NCI-H1436 (cell line): ENCODE data around the gene TLK2.

Experiments used
- DNase-seq: peaks from one replicate; lab custom pipeline; 2025; lab: John Stamatoyannopoulos, UW

Gene TLK2

DNA sequence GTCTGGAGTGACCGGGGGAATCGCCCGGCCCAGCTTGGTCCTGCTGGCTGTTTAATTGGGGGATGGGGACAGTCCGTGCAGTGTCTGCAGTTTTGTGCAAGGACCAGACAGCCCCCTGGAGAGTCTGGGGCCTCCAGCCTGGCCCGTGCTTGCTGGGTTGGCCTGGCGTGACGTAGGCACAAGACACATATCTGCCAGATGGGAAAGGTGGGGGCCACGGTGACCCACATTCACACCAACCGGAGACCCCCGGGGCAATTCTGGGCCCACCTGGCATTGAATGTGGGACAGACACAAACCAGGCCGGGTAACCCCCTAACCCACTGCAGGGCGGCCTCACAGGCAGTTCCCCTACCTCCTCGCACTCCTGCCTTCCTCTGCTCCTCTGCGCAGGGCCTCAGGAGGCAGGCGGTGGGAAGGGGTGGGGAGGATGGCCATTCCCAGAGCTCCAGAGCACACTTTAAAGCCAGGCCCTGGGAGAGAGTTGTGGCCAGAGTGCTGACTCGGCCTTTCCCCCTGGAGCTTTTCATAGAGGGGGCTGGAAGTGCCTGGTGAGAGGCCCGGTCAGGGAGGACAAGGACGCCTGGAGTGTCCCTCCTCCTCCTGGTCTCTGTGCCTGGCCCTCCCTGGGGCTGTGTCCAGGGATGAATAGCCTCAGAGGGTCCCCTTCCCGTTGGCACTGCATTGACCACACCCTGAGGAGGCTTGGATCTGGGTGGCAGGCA, 150.4 kb downstream of the TLK2 start:
- DNase-seq: no peak

DNA sequence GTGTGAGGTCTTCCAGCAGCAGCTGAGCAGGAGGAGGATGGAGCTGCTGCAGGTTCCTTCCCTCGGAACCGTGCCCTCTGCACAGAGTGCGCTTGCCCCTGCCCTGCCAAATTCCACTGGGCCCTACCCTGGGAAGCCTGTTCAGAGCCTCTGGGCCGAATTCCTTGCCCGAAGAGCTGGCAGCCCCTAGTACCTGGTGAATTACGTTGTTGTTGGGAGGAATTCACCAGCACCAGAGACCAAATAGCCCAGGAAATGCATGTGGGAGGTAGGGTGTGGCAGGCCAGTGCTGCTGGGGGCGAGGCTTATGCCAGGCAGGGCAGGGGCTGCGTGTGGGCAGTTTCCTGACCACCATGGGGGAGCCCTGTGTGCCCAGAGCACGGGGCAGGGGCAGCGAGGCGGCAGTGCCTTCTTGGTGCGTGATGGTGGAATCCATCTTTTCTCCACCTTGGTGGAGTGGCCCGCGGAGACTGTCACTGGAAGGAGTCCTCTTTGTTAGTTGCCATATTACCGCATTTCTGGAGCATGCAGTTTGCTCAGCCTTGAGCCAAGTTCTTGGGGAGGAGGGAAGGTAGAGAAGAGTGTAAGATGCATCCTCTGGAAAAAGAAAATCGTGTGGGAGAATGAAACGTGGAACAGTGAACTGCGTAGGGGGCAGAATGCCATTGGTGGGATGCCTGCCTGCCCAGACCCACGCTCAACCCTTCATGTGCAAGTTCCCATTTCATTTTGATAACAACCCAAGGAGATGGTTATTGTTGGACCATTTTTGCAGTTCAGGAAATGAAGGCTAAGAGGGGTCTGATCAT, 151.1 kb downstream of the TLK2 start:
- no peak for DNase-seq

DNA sequence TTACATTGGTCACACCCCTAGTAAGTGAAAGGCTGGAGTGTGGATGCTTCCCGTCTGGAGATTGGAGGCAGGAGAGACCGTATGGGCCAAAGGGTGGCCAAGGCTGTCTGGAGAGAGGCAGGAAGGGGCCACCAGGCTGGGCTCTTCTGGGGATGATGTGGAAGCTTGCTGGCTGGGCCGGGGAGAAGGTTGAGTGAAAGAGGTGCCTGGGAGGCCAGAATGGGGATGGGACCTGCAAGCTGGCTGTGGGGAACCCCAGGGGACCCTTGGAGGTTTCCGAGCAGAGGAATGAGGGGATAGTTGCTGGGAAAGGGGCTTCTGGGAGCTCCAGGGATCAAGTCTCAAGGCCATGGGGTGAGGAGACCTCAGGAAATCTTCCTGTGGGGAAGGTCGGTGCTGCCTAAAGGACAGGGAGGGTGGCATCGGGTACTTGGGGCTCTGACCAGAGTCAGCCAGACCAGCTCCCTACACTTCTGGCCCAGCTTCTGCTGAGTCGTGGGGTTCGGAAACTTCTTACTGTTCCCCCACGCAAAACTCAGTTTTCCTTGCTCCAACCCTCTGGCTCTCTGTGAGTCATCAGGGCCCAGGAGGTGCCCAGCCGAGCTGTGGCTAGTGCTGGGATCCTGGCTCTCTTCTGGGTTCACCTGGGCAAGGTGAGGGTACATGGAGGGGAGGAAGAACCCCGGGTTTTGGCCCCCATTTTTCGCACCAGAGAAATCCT, 151.9 kb downstream of the TLK2 start:
- no peak for DNase-seq

DNA sequence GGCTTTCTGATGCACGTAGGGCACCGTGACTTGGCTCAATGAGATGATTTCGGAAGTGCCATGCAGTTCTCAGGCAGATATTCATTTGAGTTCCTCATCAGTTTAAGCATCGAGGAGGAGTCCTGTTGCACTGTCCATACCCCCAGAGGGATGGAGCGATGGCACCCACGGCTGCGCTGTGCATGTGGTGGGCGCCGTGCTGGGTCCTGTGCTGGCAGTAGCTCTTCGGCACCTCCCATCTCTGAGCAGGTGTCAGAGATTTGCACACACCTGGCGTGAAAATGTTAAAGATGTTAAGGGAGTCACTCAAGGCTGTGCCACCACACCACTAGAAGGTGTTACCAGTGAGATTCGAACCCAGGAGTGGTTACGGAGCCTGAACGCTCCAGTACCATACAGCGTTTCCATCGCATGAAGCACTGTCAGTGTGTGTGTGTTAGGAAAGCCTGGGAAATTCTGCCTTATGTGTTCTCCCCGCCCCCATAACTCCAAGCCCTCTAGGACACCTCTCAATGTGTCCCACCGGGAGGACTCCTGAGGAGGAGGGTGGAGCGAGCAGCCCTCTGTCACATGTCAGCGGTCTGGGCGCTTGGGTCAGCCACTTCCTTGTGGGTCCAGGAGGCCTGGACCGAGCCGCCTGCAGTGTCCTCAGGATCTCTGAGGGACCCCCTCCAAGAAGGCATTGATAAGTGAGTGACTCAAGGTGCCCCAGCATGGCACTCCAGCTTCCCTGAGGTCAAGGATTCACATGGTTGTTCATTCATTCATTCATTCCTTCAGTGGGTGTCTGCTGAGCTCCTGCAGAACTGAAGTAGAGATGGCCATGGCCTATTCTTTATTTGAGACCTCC, 152.7 kb downstream of the TLK2 start:
- DNase-seq: no peak

DNA sequence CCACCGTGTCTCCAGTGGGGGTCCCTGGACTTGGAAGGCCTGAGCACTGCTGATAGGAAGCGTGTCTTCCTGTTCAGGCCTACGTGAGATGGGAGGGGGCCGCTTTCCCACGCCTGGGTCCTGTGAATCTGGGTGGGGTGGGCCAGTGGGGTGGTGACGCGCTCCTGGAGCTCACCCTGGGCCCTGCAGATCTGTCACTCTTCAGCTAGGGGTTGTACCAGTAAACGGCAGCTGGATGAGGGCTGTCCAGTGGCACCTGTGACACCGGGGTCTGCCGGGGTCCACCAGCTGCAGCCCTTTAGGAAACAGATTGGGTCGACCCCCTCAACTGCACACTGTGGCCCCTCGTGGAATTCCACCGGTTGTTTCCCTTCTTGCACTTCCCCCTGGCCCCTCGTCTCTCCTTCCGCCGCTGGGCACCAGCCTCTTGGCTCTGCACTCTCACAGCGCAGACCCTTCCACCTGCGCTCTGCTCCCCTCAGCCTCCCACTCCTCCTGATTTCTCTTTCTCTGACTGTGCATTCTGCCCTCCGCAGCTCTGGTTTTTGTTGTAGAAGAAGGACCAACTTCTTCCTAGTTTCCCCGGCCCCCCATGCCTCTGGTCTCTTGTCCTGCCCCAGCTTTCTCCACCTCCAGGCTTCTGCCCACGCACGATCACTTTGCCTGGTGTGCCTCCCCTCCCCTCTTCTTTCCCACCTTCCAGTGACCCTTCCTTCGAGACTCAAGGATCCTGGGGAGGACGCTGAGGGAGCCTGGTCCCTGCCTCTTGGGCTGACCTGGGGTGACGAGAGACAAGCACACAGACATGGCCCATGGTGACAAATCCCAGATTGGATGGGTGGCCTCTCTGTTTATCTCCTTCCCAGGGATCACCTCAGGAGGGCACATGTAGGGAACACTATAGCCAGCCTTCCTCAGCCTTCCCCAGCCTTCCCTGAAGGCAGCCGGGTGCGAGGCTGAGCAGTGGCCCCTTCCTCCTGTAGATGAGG, 153.6 kb downstream of the TLK2 start:
- DNase-seq: no peak

DNA sequence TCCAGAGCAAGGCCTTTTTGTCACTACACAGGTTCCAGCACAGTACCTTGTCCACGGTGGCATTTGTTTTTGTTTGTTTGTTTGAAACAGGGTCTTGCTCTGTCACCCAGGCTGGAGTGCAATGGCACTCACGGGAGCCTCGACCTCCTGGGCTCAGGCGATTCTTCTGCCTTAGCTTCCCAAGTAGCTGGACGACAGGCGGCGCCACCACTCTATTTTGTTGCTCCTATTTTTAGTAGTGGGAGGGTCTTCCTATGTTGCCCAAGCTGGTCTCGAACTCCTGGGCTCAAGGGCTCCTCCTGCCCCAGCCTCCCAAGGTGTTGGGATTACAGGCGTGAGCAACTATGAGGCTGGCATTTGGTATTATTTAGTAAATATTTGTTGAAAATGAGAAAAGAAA, 159.2 kb downstream of the TLK2 start:
- DNase-seq: no peak

DNA sequence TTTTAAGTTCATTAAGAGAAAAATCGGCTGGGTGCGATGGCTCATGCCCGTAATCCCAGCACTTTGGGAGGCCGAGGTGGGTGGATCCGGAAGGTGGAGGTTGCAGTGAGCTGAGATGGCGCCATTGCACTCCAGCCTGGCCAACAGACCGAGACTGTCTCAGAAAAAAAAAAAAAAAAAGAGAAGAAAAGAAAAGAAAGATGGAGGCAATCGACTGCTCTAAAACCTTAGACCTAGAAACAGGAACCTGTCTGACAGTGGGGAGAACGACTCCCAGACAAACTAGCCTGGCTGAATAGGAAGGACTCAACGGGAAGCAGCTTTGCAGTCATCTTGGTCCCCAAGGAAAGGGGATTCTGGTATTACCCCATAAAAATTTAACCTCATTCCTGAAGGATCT, 162.5 kb downstream of the TLK2 start:
- DNase-seq: no peak

DNA sequence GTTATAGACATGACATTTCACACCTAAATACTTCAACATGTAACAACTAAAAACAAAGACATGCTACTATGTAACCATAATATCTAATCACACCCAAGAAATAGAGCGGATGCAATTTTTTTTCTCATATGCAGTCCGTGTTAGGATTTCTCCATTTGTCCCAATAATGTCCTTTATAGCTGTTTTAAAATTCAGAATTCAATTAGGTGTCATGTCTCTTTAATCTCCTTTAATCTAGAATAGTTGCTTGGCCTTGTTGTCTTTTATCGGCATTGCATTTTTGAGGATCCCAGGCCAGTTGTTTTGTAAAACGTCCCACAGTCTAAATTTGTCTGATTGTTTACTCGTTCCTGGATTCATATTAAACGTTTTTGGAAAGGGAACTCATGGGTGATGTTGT, 163.3 kb downstream of the TLK2 start:
- DNase-seq: no peak

DNA sequence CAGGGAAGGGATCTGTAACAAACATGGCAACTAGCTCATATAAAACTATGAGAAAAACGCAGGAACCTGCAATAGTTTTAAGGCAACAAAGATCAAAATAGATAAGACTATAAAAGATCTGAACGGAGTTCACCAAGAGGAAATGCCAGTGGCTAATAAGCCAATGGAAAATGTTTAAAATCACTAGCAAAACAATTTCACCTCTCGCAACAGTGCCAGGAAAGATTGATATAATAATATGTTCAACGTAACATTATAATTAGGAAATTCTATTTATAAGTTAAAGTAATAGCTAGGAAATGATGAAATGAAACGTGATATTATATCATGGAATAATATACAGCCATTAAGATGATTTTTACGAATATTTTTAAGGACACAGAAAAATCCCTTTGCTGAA, 164.9 kb downstream of the TLK2 start:
- no peak for DNase-seq

DNA sequence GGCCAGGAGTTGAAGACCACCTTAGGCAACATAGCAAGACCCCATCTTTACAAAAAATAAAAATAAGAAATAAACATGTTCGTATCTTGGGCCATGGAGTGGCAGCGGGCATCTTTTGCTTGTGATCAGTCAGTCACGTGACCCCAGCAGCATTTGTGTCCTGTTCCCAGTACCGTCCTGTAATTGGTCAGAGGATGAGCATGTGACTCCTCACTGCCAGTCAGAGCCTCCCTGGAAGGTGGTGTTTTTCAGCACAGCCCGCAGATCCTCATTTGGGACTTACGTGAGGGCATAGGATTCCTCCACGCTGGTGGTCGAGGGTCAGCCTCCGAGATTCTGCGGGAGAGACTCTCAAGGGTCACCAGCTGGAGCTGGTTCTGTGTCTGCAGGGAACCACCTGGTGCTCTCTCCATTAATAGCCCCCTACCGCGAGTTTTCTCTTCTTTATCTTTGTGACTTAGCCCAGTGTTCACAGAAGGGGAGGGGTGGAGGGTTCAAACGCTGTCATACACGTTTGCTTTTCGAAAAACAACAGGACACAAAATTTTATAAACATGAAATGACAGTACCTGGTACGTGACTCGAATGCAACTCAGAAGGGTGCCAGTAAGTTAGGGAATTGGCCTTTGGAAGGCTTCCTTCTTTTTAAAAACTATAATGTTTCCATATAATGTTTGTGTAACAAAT, 166.0 kb downstream of the TLK2 start:
- no peak for DNase-seq

DNA sequence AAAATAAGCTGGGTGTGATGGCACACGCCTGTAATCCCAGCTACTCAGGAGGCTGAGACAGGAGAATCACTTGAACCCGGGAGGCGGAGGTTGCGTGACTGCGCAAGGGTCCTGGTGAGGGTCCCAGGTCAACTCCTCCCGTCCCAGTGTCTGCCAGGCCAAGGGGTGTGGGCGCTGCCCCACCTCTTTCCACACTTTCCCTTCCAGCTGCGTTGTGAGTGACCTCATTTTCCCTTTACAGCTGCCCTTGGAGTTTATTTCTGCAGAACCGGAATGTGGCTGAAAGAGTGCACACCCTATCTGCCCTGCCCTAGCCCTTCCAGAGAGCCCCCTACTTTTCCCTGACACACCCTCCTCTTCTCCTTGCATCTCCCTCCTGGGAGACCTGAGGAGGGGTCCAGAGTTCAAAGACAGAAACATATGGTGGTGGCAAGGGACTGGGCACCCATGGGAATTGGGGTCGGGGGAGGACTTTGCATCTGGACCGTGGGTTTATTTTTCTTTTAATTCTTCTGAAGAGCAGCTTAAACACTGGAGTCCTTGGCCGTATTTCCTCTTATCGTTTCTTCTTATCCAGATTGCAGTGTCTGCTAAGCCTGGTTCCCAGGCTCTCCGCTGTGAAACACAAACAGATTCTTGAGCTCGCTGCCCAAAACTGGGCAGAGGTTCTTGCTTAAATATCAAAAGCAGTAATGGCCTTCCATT, 169.8 kb downstream of the TLK2 start:
- DNase-seq: no peak

DNA sequence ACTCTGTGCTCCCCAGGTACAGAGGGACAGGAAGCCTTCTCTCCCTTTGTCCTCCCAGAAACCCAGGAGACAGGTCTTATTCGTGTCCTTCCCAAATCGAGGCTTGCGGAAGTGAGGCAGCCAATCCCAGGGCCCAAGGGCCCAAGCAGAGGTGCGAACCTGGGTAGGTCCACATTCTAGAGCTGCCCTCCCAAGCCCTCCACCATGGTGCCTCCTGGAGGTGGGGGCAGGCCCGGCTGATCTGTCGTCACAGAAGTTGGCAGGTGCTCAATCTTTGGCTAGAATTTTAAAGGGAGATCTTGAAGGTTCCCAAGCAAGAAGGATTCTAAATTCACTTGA, 170.3 kb downstream of the TLK2 start:
- DNase-seq: no peak

DNA sequence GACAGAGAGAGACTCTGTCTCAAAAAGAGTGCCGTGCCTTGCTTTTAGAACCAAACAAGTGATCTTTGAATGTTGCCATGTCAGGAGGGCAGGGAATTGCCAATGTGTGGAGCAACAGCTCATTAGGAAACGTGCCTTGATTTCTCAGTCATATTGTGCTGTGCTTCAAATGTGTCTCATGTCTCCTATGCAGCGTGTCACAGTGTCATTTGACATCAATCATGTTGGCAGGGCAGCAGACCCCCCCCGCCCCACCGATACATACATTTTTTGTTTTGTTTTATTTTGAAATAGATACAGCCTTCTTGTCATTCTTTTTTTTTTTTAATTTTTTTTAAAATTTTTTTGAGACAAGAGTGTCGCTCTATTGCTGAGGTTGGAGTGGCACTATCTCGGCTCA, 170.9 kb downstream of the TLK2 start:
- DNase-seq: no peak

DNA sequence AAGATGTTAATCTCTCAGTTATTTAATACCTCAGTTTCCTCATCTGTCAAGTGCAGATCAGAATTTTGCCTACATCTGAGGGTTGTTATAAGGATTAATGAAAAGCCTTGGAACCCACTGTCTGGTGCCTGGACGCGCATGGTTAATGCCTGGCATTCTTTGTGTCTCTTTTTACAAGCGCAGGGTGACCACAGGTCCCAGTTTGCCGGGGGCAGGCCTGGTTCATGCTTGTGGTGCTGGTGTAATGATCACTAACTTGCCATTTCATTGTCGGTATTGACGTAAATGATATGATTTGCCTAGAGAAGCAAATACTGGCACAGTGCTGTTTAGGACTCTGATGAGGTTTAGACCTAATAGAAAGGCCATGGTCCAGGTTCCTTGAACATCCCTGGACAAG, 172.0 kb downstream of the TLK2 start:
- no peak for DNase-seq

DNA sequence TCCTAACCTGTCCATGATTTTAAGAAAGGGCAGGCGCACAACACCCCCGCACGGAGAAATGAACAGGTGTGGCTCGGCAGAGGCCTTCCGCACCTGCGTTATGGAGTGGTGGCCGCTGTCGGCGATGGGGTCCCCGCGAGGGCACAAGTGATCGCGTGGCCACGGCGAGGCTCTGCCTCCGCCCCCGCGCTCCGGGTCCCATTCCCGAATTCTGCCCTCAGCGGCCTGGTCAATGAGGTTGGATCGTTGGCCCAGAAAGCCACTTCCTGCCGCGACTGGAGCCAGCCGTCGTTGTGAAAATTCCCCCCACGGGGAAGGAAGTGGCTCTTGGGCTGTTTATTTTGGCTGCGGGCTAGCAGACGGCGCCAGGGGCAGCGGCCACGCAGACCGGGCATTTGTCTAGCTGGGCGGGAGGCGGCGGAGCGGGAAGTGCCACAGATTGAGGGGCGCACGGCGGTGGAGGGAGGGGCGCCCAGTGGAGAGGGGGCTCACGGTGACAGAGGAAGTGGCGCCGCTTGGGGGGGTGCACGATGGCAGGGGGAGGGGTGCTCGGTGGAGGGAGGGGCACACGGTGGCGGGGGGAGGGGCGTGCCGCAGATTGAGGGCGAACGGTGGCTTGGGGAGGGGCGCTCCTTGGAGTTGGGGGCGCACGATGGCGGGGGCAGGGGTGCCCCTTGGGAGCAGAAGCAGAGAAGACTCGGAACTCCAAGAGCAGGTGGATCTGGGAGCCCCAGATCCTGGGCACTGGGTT, 173.8 kb downstream of the TLK2 start:
- DNase-seq: peak; percentile 24

DNA sequence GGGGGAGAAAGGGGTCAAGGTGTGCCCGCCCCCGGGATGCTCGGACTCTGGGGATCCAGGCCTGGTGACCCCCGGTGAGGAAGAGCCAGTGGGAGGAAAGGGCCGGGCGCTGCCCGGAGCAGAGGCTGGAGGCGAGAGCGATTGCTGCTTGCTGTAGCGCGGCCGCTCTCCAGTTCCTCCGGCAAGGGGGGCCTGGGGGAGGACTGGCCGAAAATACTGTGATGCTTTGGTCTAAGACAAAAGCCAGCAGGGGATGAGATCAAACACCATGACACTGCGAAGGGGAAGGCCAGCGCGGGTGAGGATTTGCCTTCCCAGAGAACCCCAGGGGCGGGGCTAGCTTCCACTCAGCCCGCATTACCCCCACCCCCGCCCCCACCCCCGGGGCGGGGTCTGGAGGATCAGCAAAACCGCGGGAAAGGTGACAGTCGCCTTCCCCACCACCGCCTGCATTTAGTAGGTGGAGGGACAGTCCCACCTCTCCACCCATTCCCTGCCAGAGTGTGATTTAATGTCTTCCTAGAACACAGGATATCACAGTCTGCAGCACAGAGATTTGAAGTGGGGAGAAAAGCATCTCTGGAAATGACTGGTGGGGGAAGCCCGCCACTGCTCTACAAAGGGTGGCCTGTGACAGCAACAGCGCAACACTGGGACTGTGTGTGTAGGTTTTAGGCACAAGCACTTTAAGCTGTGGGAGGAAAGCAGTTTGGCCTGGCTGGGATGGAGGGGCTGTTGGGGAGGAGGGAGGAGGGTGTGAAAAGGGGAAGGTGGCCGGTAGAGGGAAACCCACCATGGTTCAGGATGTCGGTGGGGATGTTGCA, 174.6 kb downstream of the TLK2 start:
- peak; percentile 90 for DNase-seq

DNA sequence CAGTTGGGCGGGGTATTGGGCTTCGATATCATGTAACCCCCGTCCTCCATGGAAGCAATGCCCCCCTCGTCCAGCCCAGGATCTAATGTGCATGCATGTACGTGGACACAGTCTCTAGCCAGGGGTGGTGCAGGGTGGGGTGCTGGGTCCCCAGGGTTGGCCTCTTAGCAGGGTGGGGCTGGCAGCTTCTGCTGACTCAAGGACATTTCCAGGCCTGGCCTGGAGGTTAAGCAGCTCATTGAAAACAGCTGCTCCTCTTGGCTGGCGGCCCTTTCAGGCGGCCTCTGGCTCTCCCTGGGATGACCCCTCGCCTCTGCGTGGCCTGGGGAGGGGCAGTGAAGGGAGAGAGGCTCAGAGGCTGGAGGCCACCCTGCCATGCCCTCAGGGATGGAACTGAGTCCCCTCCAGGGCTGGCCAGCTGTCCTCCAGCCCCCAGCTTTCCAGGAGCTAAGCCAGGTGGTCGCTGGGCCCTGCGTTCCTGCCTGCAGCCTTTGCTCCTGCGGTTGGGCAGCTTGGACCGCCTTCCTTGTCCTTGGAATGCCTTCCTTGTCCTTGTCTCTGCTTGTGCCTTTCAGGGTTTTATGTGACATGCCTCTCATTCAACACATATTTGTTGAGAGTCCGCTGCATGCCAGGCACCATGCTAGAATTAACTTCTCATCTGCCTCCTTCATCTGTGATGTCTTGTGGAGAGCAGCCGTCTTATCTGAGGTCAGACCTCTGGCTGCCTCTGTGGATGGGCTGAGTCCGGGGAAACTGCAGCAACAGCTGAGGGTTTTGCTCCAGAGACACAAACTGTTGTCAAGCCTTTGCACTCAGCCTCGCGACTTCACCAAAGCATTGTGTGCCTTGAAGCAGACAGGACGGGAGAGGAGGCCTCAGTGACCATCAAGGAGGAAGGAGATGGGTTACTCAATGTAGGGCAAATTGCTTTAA, 175.5 kb downstream of the TLK2 start:
- DNase-seq: no peak
